Measurements from ENCODE around the gene KRT39.

Gene KRT39

DNA sequence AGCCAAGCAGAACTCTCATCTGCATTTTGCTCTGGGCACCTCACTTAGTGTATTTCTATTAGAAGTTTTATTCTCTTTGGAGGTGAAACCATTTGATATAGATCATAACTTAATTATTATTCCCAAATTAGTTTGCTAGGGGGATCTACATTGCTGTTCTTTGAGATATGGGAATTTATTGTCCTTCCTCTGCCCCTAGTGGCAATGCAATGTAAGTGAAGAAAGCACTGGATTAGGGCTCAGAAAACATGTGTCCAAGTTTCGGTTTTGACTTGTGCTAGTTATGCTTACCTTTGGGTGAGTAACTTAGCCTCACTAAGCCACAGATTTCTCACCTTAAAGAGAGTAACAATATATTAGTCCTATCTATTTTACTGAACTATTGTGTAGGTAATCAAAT is 2.9 kb downstream of the KRT39 start:
- TF ChIP-seq, protein P1, sequence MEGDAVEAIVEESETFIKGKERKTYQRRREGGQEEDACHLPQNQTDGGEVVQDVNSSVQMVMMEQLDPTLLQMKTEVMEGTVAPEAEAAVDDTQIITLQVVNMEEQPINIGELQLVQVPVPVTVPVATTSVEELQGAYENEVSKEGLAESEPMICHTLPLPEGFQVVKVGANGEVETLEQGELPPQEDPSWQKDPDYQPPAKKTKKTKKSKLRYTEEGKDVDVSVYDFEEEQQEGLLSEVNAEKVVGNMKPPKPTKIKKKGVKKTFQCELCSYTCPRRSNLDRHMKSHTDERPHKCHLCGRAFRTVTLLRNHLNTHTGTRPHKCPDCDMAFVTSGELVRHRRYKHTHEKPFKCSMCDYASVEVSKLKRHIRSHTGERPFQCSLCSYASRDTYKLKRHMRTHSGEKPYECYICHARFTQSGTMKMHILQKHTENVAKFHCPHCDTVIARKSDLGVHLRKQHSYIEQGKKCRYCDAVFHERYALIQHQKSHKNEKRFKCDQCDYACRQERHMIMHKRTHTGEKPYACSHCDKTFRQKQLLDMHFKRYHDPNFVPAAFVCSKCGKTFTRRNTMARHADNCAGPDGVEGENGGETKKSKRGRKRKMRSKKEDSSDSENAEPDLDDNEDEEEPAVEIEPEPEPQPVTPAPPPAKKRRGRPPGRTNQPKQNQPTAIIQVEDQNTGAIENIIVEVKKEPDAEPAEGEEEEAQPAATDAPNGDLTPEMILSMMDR (IDR thresholded peaks at IDR 0.05; ENCODE audit: low read depth, low read length), result peak; percentile 43; the same call in 1 of the 2 replicates

DNA sequence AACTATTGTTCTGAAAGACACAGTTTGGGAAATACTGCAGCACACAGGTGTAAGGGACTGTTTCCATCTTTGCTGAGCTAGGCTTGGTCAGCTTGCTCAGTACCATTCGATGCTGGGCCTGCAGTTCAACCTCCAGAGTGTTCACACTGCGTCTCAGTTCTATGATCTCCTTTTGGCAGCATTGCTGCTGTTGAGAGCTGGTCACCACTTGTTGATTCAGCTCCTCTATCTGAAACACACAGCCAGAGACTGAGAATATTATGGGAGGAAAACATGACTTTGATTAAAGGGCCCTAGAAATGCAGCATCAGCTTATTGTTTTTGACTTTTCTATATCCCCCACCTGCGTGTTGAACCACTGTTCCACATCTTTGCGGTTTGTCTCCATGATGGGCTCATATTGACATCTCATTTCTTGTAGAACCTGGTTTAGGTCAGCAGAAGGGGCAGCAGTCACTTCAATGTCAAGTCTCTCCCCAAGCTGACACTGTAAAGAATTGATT is 4.6 kb downstream of the KRT39 start:
- no peak overlapping the region for H3K4me3 ChIP-seq (ENCODE audit: low read depth, low read length)
- TF ChIP-seq, protein P1 (IDR thresholded peaks at IDR 0.05; ENCODE audit: low read depth, low read length), result no peak

More for the DNA sequence above, 2.9 kb downstream of the KRT39 start:
- no peak overlapping the region for H3K4me3 ChIP-seq (ENCODE audit: low read depth, low read length)

GRCh38 chr17:40961591-40961990 is 5.2 kb downstream of the KRT39 start:
- TF ChIP-seq, protein P1 (IDR thresholded peaks at IDR 0.05; ENCODE audit: low read depth, low read length), result no peak
- no peak overlapping the region for H3K4me3 ChIP-seq (ENCODE audit: low read depth, low read length)

GRCh38 chr17:40960144-40960543 is 6.6 kb downstream of the KRT39 start:
- H3K4me3 ChIP-seq (ENCODE audit: low read depth, low read length), result 0 out of 2 replicates have a peak overlapping the region, but pooled peaks have one; percentile 9
- TF ChIP-seq, protein P1 (IDR thresholded peaks at IDR 0.05; ENCODE audit: low read depth, low read length), result no peak

- TF ChIP-seq, protein P1 (IDR thresholded peaks at IDR 0.05; ENCODE audit: low read depth, low read length), result no peak
- no peak overlapping the region for H3K4me3 ChIP-seq (ENCODE audit: low read depth, low read length)
Observed at GRCh38 chr17:40958086-40958953, 8.4 kb downstream of the KRT39 start.

DNA sequence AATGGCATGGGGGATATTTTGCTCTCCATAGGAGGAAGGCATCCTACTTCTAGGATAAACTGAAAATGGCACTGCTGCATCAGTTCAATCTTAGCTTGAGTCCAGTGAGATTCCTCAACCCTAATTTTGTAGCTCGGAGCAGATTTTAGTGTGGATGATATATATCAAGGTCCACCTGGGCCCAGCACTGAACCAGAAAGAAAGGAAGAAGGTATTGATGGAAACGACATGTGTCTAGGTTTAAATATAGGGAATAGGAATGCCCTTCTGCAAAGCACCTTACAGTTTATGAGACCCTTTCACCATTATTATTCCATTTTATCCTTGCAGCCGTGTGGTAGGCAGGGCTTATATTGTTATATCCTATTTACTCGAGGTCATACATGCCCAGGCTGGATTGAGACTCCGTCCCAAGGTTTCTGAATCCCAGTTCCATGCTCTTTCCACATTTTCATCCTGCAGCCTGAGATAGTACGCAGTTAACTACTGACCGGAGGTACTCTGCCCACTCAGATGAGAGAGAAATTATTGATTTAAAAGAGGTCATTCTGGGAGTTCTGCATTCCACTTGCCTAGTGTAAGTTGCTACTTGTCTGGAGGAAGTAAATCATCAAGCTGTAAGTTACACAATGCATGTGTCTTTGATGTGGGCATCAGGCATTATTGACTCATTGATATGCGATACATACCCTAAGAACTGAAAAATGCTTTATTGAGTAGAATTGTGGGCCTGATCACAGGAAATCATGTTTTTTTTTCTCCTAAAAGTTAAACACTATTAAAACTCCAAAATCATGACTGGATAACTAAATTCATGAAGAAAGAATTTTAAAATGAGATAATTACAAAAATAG is 10.1 kb downstream of the KRT39 start:
- TF ChIP-seq, protein P1 (IDR thresholded peaks at IDR 0.05; ENCODE audit: low read depth, low read length), result no peak
- H3K4me3 ChIP-seq (ENCODE audit: low read depth, low read length), result no peak overlapping the region
